ENCODE measurements around the gene TPRG1L. TPM values are rescaled to one million over a fixed set of nuclear protein-coding genes. Genes with fewer than 3 reads are reported as not detected.
A peak's percentile ranks its signal among the peaks of the same experiment; 100 is the strongest.

TPRG1L gene
- total RNA-seq, 1 donor from 2014 or later = 7.0 TPM

GRCh38 chr1:3651026-3651929 is 26.5 kb downstream of the TPRG1L start:
- DNase-seq (ENCODE audit: low spot score) = no peak
- H3K27ac Mint-ChIP-seq = no peak overlapping the region
- peak overlapping the region; percentile 37 for H3K4me3 Mint-ChIP-seq (ENCODE audit: low read depth)

DNA sequence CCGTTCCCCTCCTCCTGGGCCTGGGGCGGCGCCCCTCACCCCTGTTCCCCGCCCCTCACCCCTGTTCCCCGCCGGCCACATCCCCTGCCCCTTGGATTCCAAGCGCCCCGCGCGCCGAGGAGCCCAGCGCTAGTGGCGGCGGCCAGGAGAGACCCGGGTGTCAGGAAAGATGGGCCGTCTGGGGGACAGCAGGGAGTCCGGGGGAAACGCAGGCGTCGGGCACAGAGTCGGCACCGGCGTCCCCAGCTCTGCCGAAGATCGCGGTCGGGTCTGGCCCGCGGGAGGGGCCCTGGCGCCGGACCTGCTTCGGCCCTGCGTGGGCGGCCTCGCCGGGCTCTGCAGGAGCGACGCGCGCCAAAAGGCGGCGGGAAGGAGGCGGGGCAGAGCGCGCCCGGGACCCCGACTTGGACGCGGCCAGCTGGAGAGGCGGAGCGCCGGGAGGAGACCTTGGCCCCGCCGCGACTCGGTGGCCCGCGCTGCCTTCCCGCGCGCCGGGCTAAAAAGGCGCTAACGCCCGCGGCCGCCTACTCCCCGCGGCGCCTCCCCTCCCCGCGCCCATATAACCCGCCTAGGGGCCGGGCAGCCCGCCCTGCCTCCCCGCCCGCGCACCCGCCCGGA is 27.2 kb downstream of the TPRG1L start, which contains the start of gene TP73:
TP73 (plus strand) TSS at position 587 of the 618 bp plus-strand sequence. CDS start 29,850 bp downstream, outside the sequence.
- Mint-ChIP-seq H3K27me3 (ENCODE audit: low read depth) (peaks cover 35% of the 10 kb centered on the region), H3K4me1 (ENCODE audit: low read depth) (peaks cover 20% of the 10 kb centered on the region), H3K9me3 (no peaks in the 10 kb centered on the region), H3K27ac (no peak within 1 kb of the TSS), H3K36me3 (ENCODE audit: low read depth) (peaks cover 16% of the 10 kb centered on the region), H3K4me3 (ENCODE audit: low read depth) (peak within 1 kb of the TSS; percentile 43)
- no peak for DNase-seq (ENCODE audit: low spot score)
- intact Hi-C loops (cut with micrococcal nuclease) = loop anchor here (5.0 to 10.0 kb wide), 2 partner anchors 143 to 205 kb away; partner anchors contain the start of genes CEP104, DFFB and LRRC47

More at GRCh38 chr1:3651026-3651929, 26.5 kb downstream of the TPRG1L start:
- H3K9me3 Mint-ChIP-seq = no peaks in the 10 kb centered on the region
- H3K36me3 Mint-ChIP-seq (ENCODE audit: low read depth) = peaks cover 17% of the 10 kb centered on the region
- H3K4me1 Mint-ChIP-seq (ENCODE audit: low read depth) = peaks cover 20% of the 10 kb centered on the region
- peaks cover 35% of the 10 kb centered on the region for H3K27me3 Mint-ChIP-seq (ENCODE audit: low read depth)
- intact Hi-C loops (cut with micrococcal nuclease) = loop anchor here (5.0 to 10.0 kb wide), 2 partner anchors 144 to 206 kb away; partner anchors contain the start of genes CEP104, DFFB and LRRC47

DNA sequence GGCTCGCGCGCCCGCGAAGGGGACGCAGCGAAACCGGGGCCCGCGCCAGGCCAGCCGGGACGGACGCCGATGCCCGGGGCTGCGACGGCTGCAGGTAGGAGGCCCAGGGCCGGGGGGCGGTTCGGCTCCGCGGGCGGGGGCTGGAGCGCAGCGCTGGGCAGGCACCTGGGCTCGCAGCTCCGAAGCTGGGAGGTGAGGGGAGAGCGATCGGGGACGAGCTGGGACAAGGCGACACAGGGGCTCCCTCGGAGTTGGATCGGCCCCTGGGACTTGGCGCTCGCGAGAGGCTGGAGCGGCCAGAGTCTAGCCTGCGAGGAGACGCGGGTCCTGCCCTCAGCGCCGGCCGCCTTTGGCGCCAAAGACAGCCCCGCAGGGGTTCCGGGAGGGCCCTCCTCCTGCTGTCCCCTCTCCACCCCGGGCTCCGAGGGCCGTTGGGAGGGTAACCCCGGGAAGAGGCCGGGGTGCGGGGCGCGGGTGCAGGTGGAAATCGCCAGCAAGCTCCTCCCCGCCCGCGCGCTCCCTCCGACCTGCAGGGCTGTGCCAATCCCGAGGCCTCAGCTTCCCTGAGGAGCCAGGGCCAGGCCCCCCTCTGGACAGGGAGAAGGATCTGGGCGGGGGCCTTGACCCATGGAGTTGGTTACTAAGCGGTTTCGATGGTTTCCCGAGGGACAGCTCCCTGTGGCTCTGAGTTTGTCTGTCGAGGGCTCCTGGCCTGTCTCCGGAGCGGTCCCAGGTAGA is 27.9 kb downstream of the TPRG1L start:
- Mint-ChIP-seq H3K4me3 (ENCODE audit: low read depth) (peak overlapping the region; percentile 37), H3K36me3 (ENCODE audit: low read depth) (peaks cover 9% of the 10 kb centered on the region), H3K27me3 (ENCODE audit: low read depth) (peaks cover 35% of the 10 kb centered on the region), H3K9me3 (no peaks in the 10 kb centered on the region), H3K27ac (no peak overlapping the region), H3K4me1 (ENCODE audit: low read depth) (peaks cover 19% of the 10 kb centered on the region)
- intact Hi-C loops (cut with micrococcal nuclease) = loop anchor here (5.0 to 10.0 kb wide), 2 partner anchors 142 to 205 kb away; partner anchors contain the start of genes CEP104, DFFB and LRRC47
- DNase-seq (ENCODE audit: low spot score) = no peak

DNA sequence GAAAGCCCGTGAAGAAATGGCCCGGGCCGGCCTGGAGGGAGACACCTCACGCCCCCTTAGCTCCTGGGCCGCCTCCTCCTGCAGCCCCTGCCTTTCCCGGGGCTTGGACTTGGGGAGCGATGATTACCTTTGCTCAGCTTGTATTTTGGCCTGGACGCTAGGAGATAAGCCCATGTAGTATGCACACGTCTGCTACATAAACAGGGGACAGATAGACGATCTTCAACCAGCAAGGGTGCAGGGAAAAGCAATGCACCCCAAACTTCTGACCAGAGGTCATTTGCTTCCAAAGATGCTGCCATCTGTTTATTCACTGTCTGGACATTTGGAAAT is 28.4 kb downstream of the TPRG1L start:
- H3K27ac Mint-ChIP-seq = no peak overlapping the region
- H3K9me3 Mint-ChIP-seq = no peaks in the 10 kb centered on the region
- peaks cover 3% of the 10 kb centered on the region for H3K36me3 Mint-ChIP-seq (ENCODE audit: low read depth)
- peaks cover 15% of the 10 kb centered on the region for H3K4me1 Mint-ChIP-seq (ENCODE audit: low read depth)
- intact Hi-C loops (cut with micrococcal nuclease) = loop anchor here (5.0 to 10.0 kb wide), 2 partner anchors 142 to 204 kb away; partner anchors contain the start of genes CEP104, DFFB and LRRC47
- peaks cover 39% of the 10 kb centered on the region for H3K27me3 Mint-ChIP-seq (ENCODE audit: low read depth)
- peak overlapping the region; percentile 43 for H3K4me3 Mint-ChIP-seq (ENCODE audit: low read depth)
- DNase-seq (ENCODE audit: low spot score) = no peak

DNA sequence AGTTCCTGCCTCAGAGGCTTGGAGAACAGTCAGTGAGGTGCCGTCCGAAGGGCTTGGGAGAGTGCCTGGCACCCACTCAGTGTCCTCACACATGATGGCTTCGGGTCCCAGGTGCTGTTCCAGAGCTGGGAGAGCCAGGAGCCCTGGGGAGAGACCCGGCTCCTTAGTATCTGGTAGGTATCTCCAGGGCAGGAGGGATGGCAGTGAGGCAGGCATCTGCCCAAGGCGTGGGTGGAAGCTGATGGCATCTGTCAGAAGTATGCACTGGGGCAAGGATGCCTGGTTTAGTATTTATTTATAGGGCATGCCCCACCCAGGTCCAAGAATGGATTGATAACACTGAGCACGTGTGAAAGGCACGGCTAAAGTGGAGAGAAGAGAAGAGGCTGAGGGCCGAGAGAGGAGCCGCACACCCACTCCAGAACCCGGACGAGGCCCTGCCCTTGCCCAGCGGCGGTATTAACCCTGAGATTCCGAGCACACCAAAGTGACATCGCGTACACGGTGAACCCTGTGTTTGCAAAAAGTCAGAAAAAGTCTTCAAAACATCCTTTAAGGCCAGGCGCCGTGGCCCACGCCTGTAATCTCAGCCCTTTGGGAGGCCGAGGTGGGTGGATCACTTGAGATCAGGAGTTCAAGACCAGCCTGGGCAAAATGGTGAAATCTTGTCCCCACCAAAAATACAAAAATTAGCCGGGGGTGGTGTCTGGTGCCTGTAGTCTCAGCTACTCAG is 29.9 kb downstream of the TPRG1L start:
- Mint-ChIP-seq H3K9me3 (no peaks in the 10 kb centered on the region), H3K27ac (no peak overlapping the region), H3K27me3 (ENCODE audit: low read depth) (peaks cover 40% of the 10 kb centered on the region), H3K36me3 (ENCODE audit: low read depth) (no peaks in the 10 kb centered on the region), H3K4me1 (ENCODE audit: low read depth) (peaks cover 5% of the 10 kb centered on the region), H3K4me3 (ENCODE audit: low read depth) (no peak overlapping the region)
- intact Hi-C loops (cut with micrococcal nuclease) = loop anchor here (5.0 to 10.0 kb wide), 2 partner anchors 140 to 203 kb away; partner anchors contain the start of genes CEP104, DFFB and LRRC47
- DNase-seq (ENCODE audit: low spot score) = no peak

DNA sequence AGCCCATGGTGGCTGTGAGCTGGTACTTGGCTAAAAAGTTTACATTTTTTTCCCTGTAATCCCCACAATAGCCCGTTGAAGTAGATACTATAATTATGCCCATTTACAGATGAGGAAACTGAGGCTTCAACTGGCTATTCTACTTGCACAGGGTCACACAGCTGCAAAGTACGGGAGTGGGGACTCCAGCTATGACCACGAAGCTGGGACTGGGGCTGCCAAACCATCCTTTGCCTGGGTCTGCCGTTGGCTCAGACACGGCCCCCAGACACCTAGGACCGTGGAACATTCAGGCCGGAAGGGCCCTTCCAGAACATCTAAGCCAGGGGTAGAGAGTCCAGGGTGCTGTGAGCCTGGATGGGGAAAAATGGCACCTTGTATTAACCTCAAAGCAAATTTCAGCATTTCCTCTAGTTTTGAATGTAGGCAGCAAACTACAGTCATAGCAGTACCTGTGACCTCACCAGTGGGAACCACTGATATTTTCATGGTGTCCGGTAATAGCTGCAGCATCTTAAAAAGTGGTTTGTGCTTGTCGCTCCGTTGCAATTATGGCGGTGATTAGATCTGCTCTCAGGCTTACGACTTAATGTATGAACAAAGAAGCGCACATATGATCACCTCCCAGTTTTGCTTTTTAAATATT is 31.8 kb downstream of the TPRG1L start:
- Mint-ChIP-seq H3K27ac (no peak overlapping the region), H3K4me1 (ENCODE audit: low read depth) (no peaks in the 10 kb centered on the region), H3K4me3 (ENCODE audit: low read depth) (no peak overlapping the region), H3K36me3 (ENCODE audit: low read depth) (no peaks in the 10 kb centered on the region), H3K27me3 (ENCODE audit: low read depth) (peaks cover 36% of the 10 kb centered on the region), H3K9me3 (no peaks in the 10 kb centered on the region)
- no peak for DNase-seq (ENCODE audit: low spot score)
- intact Hi-C loops (cut with micrococcal nuclease) = loop anchor here (10.0 kb wide), 1 partner anchor 138 kb away; the partner anchor contains the start of gene LRRC47

GRCh38 chr1:3657096-3657475 is 32.3 kb downstream of the TPRG1L start:
- H3K36me3 Mint-ChIP-seq (ENCODE audit: low read depth) = no peaks in the 10 kb centered on the region
- H3K9me3 Mint-ChIP-seq = no peaks in the 10 kb centered on the region
- no peak for DNase-seq (ENCODE audit: low spot score)
- no peak overlapping the region for H3K4me3 Mint-ChIP-seq (ENCODE audit: low read depth)
- intact Hi-C loops (cut with micrococcal nuclease) = loop anchor here (10.0 kb wide), 1 partner anchor 138 kb away; the partner anchor contains the start of gene LRRC47
- H3K4me1 Mint-ChIP-seq (ENCODE audit: low read depth) = no peaks in the 10 kb centered on the region
- no peak overlapping the region for H3K27ac Mint-ChIP-seq
- H3K27me3 Mint-ChIP-seq (ENCODE audit: low read depth) = peaks cover 36% of the 10 kb centered on the region

DNA sequence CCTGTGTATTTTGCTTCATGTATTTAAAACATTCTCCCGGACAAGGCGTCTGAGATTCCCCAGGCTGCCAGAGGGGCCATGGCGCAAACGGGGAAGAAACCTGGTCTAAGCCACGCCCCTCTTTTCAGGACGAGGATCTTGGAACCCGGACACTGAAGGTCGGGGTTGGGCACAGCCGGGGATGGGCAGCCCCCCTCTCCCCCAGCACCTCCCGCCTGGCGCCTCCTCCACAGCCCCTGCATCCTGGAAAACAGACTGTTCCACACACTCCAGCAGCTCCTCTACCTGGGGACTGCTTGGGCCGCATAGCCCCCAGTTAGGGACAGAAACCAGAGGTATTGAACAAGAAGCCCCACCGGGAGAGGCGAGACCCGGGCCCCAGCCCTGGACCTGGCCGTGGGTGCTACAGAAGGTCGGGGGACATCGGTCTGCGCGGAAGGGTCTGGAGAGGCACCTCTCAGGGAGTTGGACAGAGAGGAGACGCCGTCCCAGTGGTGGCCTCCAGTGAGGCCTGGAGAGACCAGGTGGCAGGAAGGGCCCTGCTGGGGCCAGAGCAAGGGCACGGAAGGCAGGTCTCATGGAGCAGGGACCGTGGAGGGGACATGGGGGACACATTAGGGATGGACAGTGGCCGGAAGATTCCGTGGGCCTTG is 32.9 kb downstream of the TPRG1L start:
- Mint-ChIP-seq H3K9me3 (no peaks in the 10 kb centered on the region), H3K27ac (no peak overlapping the region), H3K4me1 (ENCODE audit: low read depth) (no peaks in the 10 kb centered on the region), H3K4me3 (ENCODE audit: low read depth) (no peak overlapping the region), H3K27me3 (ENCODE audit: low read depth) (peaks cover 36% of the 10 kb centered on the region), H3K36me3 (ENCODE audit: low read depth) (no peaks in the 10 kb centered on the region)
- DNase-seq (ENCODE audit: low spot score) = no peak
- intact Hi-C loops (cut with micrococcal nuclease) = loop anchor here (10.0 kb wide), 1 partner anchor 137 kb away; the partner anchor contains the start of gene LRRC47

- Mint-ChIP-seq H3K27me3 (ENCODE audit: low read depth) (peaks cover 33% of the 10 kb centered on the region), H3K27ac (no peak overlapping the region), H3K4me1 (ENCODE audit: low read depth) (no peaks in the 10 kb centered on the region), H3K36me3 (ENCODE audit: low read depth) (no peaks in the 10 kb centered on the region), H3K9me3 (no peaks in the 10 kb centered on the region), H3K4me3 (ENCODE audit: low read depth) (no peak overlapping the region)
- DNase-seq (ENCODE audit: low spot score) = no peak
- intact Hi-C loops (cut with micrococcal nuclease) = loop anchor here (10.0 kb wide), 1 partner anchor 137 kb away; the partner anchor contains the start of gene LRRC47
Observed at GRCh38 chr1:3658231-3658615, 33.4 kb downstream of the TPRG1L start.

GRCh38 chr1:3659093-3659492 is 34.3 kb downstream of the TPRG1L start:
- Mint-ChIP-seq H3K4me1 (ENCODE audit: low read depth) (no peaks in the 10 kb centered on the region), H3K27ac (no peak overlapping the region), H3K36me3 (ENCODE audit: low read depth) (no peaks in the 10 kb centered on the region), H3K27me3 (ENCODE audit: low read depth) (peaks cover 25% of the 10 kb centered on the region), H3K4me3 (ENCODE audit: low read depth) (no peak overlapping the region), H3K9me3 (no peaks in the 10 kb centered on the region)
- intact Hi-C loops (cut with micrococcal nuclease) = loop anchor here (10.0 kb wide), 1 partner anchor 136 kb away; the partner anchor contains the start of gene LRRC47
- no peak for DNase-seq (ENCODE audit: low spot score)

GRCh38 chr1:3660704-3661103 is 35.9 kb downstream of the TPRG1L start:
- H3K36me3 Mint-ChIP-seq (ENCODE audit: low read depth) = no peaks in the 10 kb centered on the region
- H3K27me3 Mint-ChIP-seq (ENCODE audit: low read depth) = peaks cover 12% of the 10 kb centered on the region
- intact Hi-C loops (cut with micrococcal nuclease) = no loop called here
- no peaks in the 10 kb centered on the region for H3K9me3 Mint-ChIP-seq
- no peak overlapping the region for H3K4me3 Mint-ChIP-seq (ENCODE audit: low read depth)
- no peak for DNase-seq (ENCODE audit: low spot score)
- H3K4me1 Mint-ChIP-seq (ENCODE audit: low read depth) = no peaks in the 10 kb centered on the region
- no peak overlapping the region for H3K27ac Mint-ChIP-seq

Measured in activated T-helper 2 cell treated with anti-CD3 and anti-CD28 coated beads, Interferon-gamma antibody, Interleukin-2, Interleukin-4, amounts not matched to agents 10 μg/mL and 5 μg/mL and 100 μg/mL, durations not matched to agents 14 hours and 24 hours and 36 hours (primary cell).